GM18951 (cell line): ENCODE measurements around the gene BBX.
"Not testable (repeated sequence)": the region's sequence is repeated elsewhere in the genome, so short reads cannot be mapped to it uniquely, and the experiment has no call there.

Experiments
- POLR2A ChIP-seq: IDR thresholded peaks from 4 replicates; pipeline ENCODE4 v1.6.1; 2011; ENCODE audit warnings: mild to moderate bottlenecking; ENCODE audit not compliant: insufficient read length, insufficient read depth; ENCODE audit errors: extremely low read depth
- in situ Hi-C: fragments of 300-500 bp; cut with MboI; formaldehyde crosslinking; loops from one replicate; pipeline ENCODE4 v1.12.0; 2022; ENCODE audit warnings: low sequenced_read_pairs, mixed read lengths, inconsistent platforms; ENCODE audit not compliant: unreplicated experiment

Gene BBX

GRCh38 chr3:107681396-107681795 is 158.6 kb downstream of the BBX start:
- no peak for TF ChIP-seq POLR2A
- in situ Hi-C loops = no loop called here

DNA sequence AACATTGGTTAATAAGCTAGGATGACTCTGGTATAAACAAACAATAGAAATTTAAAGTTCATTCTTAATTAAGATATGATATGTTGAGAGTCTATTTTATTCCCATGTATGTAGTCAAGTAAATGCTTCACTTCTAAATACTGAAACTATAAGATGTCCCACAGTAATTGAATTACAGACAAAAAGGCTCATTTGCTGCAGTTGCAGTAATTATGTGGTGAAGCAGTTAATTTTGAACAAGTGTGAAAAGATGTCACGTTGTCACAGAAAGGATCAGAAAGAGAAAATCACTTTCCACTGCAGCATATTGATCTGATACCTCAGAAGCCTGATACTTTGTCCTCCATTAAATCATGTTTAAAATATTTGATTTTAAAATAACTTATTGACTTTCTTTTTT is 159.8 kb downstream of the BBX start:
- in situ Hi-C loops = no loop called here
- no peak for TF ChIP-seq POLR2A

DNA sequence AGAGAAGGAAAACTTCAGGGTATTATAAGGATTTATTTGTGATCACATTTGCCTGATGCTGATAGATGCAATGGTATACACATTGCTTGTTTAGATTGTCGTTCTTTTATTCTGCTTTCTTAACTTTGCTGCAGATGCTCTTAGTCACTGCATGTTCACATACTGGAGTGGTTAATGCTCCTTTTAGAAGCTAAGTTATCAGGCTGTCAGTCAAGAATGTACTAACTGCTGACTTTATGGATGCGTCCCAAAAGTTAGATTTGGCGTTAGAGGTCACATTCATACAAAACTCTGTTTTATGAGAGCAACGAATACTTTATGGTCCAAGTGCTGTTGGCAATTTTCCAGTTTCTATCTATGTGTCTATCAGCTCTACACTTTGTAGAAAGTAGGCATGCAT is 160.7 kb downstream of the BBX start:
- TF ChIP-seq POLR2A = no peak
- in situ Hi-C loops = no loop called here

DNA sequence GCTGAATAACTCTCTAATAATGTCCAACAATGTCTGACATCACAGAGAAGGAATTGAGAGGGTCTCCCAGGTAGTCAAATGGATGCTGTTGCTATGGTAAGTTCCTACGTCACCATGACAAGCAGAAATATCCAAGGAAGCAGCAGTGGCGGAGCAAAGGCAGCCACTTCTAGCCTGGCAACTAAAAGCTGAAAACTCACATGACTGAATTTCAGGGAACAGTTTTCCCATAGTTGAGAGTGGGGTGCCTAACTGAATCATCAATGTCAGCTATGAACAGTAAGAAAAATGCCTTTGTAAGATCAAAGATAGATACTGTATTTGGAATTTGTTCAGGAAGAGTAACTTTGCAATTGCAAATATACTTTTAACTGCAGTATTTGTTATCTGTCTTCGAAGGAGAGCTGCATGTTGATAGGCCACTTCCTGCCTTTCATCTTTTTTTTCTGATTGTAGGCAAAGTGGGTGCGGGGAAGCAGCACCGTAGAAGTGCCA is 161.7 kb downstream of the BBX start:
- no peak for TF ChIP-seq POLR2A
- in situ Hi-C loops = no loop called here

- in situ Hi-C loops = no loop called here
- TF ChIP-seq POLR2A = no peak
Measured at GRCh38 chr3:107685383-107685782, 162.6 kb downstream of the BBX start.

DNA sequence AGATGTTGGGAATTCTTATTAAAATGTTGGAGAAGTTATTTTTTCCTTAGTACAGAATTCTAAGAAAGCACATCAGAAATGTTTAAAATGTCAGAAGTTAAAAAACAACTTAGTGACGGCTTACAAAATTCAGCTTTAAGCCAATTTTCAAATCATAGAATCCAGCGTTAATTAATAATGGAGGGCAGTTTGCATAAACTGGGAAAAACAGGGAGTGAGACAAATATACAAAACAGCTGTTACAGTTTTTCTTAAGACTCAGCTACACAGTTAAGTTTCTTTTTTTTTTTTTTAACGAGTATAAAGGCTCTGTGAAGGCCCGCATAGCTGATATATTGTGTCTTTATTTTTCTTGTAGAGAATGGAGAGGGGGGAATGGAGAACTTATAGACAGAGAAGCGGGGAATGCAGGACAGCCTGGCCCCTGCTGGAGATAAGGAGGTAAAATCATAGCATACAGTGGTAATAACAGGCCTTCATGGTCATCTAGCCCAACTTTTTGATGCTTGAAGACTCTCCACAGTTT is 164.4 kb downstream of the BBX start:
- in situ Hi-C loops = no loop called here

GRCh38 chr3:107689355-107689754 is 166.6 kb downstream of the BBX start:
- TF ChIP-seq POLR2A = no peak
- in situ Hi-C loops = no loop called here

More for the DNA sequence above, 164.4 kb downstream of the BBX start:
- TF ChIP-seq POLR2A = no peak

DNA sequence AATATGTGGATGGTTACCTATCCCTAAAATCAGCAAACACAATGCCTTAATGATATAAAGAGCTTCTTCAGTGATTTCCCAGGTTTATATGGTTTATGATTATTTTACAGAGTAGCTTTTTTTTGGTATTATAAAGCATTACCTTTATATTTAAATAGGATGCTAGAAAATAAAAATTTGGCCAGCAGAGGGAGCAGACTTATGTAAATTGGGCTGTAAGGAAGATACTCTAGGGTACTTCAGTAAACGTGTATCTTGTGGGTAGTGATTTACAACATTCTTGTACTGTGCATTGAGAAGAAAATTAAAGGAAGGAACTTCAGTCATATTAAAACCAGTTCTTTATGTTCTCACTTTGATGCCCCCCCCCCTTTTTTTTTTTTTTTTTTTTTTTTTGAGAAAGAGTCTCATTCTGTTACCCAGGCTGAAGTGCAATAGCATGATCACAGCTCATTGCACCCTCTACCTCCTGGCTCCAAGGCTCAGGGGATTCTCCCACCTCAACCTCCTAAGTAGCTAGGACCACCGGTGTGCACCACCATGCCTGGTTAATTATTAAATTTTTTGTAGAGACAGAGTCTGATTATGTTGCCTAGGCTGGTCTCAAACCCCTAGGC is 167.9 kb downstream of the BBX start:
- in situ Hi-C loops = no loop called here
- no peak for TF ChIP-seq POLR2A

DNA sequence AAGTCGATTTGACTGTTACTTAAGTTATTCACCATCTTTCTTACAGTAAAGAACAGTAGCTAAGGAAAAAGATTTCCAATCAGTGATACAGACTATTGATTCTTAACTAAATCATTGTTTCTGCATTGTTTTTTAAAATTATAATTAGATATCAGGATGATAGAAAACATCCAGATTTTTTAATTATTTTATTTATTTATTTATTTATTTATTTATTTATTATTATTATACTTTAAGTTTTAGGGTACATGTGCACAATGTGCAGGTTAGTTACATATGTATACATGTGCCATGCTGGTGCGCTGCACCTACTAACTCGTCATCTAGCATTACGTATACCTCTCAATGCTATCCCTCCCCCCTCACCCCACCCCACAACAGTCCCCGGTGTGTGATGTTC is 169.2 kb downstream of the BBX start:
- in situ Hi-C loops = not testable (repeated sequence)

- in situ Hi-C loops = not testable (repeated sequence)
Measured at GRCh38 chr3:107697348-107697747, 174.6 kb downstream of the BBX start.

DNA sequence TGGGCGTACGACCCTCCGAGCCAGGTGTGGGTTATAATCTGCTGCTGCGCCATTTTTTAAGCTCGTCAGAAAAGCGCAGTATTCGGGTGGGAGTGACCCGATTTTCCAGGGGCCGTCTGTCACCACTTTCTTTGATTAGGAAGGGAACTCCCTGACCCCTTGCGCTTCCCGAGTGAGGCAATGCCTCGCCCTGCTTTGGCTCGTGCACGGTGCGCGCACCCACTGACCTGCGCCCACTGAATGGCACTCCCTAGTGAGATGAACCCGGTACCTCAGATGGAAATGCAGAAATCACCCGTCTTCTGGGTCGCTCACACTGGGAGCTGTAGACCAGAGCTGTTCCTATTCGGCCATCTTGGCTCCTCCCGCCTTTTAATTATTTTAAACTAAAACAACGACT is 175.1 kb downstream of the BBX start:
- in situ Hi-C loops = not testable (repeated sequence)

- in situ Hi-C loops = no loop called here
- no peak for TF ChIP-seq POLR2A
Measured at GRCh38 chr3:107699682-107700081, 176.9 kb downstream of the BBX start.

DNA sequence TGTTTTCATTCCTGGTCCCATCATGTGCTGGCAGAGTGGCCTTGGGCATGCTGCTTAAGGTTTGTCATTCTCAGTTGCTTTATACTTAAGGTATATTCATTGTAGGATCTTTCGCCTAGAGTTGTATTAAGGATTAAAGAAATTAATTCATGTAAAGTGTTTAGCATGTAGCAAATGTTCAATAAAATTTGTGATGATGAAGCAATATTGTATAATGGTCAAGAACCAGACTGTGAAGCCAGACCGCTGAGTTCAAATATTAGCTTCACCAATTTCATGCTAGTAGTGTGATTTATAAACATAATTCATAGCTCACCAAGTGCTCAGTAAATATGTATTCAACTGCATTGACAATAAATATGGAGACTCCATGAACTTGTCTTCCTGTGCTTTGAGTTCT is 178.5 kb downstream of the BBX start:
- TF ChIP-seq POLR2A = no peak
- in situ Hi-C loops = no loop called here

DNA sequence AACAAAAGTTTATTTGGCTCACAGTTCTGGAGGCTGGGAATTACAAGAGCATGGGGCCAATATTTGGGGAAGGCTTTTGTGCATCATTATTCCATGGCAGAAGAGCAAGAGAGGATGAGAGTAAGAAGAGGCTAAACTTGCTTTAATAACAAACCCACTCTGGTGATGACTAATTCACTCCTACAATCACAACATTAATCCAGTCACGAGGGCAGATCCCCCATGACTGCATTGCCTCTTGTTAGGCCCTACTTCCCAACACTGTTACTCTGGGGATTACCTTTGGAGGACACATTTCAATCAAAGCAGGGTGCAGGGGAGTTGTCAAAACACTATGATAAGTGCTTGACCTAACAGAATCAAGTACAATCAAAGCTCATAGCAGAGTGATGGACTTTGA is 181.7 kb downstream of the BBX start:
- in situ Hi-C loops = no loop called here
- no peak for TF ChIP-seq POLR2A

DNA sequence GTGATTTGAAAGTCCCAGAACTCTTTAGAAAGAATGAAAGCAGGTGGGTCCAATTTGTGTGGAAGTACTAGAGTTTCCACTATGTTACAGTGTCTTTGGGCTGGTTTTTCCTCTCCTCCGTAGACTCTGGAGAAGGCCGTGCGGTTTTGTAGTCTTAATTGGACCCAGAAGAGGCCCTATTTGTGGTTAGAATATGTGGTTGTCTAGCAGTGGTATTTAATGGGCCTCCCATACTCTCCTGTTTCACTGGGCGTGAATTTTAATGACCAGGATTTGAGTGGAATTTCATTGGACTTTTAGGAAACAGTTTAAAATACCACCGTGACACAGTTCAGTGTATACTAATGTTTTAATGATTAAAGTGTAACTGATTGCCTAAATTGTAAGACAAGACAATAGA is 182.3 kb downstream of the BBX start:
- in situ Hi-C loops = no loop called here
- no peak for TF ChIP-seq POLR2A
